ENCODE data around the gene TYMS. TPM values are rescaled to one million over a fixed set of nuclear protein-coding genes. Genes with fewer than 3 reads are reported as not detected.
A peak's percentile ranks its signal among the peaks of the same experiment; 100 is the strongest.

Gene TYMS
- total and polyA plus RNA-seq, 2 donors from 2014 or later: 6.0 to 10.2 TPM

DNA sequence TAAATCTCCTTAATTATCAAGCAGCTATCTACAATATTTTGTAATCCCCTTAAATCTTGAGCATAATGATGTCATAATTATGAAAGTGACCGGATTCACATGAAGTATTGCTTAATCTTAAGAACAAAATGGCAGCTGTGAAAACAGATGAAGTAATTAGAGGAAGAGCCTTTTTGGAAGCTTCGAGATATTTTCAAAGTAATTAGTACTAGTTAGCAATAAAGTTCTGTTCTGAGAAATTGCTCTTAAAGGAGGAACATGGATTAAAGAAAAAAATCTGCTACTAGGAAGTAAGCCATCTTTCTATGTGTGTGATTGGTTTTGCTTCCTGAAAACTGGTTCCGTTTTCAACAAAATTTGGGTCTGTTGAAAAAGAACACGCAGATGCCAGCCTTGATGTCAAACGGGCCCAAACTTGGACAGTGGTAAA lies 42.3 kb upstream of the TYMS start:
- no peak overlapping the region for H3K27ac ChIP-seq (ENCODE audit: low read depth in 2 of 2, low read length in 2 of 2)
- intact Hi-C loops (cut with DNase I): no loop called here
- DNase-seq (no peak), FAIRE-seq (no peak)
- H3K27me3 ChIP-seq (ENCODE audit: control insufficient read depth, insufficient read depth, low read length): no peaks in the 10 kb centered on the region
- H3K9me3 ChIP-seq (ENCODE audit: control insufficient read depth in 2 of 3, insufficient read depth in 1 of 3, low read length in 3 of 3): no peaks in the 10 kb centered on the region
- H3K9ac ChIP-seq (ENCODE audit: low read length in 3 of 3): no peak overlapping the region
- no peaks in the 10 kb centered on the region for H3K36me3 ChIP-seq (ENCODE audit: control insufficient read depth in 2 of 3, insufficient read depth in 3 of 3, low read length in 3 of 3)
- TF ChIP-seq, protein P1, sequence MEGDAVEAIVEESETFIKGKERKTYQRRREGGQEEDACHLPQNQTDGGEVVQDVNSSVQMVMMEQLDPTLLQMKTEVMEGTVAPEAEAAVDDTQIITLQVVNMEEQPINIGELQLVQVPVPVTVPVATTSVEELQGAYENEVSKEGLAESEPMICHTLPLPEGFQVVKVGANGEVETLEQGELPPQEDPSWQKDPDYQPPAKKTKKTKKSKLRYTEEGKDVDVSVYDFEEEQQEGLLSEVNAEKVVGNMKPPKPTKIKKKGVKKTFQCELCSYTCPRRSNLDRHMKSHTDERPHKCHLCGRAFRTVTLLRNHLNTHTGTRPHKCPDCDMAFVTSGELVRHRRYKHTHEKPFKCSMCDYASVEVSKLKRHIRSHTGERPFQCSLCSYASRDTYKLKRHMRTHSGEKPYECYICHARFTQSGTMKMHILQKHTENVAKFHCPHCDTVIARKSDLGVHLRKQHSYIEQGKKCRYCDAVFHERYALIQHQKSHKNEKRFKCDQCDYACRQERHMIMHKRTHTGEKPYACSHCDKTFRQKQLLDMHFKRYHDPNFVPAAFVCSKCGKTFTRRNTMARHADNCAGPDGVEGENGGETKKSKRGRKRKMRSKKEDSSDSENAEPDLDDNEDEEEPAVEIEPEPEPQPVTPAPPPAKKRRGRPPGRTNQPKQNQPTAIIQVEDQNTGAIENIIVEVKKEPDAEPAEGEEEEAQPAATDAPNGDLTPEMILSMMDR (IDR thresholded peaks at IDR 0.05; ENCODE audit: borderline replicate concordance, extremely low read depth, insufficient read depth): no peak
- no peak overlapping the region for H3K4me3 ChIP-seq (ENCODE audit: low read length in 3 of 3)
- H3K4me1 ChIP-seq (ENCODE audit: control insufficient read depth in 2 of 3, insufficient read depth in 2 of 3, low read depth in 1 of 3, low read length in 3 of 3): no peaks in the 10 kb centered on the region

GRCh38 chr18:615773-616172 lies 41.7 kb upstream of the TYMS start:
- H3K27ac ChIP-seq (ENCODE audit: low read depth in 2 of 2, low read length in 2 of 2): no peak overlapping the region
- no peaks in the 10 kb centered on the region for H3K27me3 ChIP-seq (ENCODE audit: control insufficient read depth, insufficient read depth, low read length)
- no peaks in the 10 kb centered on the region for H3K4me1 ChIP-seq (ENCODE audit: control insufficient read depth in 2 of 3, insufficient read depth in 2 of 3, low read depth in 1 of 3, low read length in 3 of 3)
- FAIRE-seq (no peak), DNase-seq (no peak)
- H3K4me3 ChIP-seq (ENCODE audit: low read length in 3 of 3): no peak overlapping the region
- H3K9ac ChIP-seq (ENCODE audit: low read length in 3 of 3): no peak overlapping the region
- TF ChIP-seq, protein P1 (IDR thresholded peaks at IDR 0.05; ENCODE audit: borderline replicate concordance, extremely low read depth, insufficient read depth): no peak
- no peaks in the 10 kb centered on the region for H3K9me3 ChIP-seq (ENCODE audit: control insufficient read depth in 2 of 3, insufficient read depth in 1 of 3, low read length in 3 of 3)
- intact Hi-C loops (cut with DNase I): no loop called here
- H3K36me3 ChIP-seq (ENCODE audit: control insufficient read depth in 2 of 3, insufficient read depth in 3 of 3, low read length in 3 of 3): no peaks in the 10 kb centered on the region

DNA sequence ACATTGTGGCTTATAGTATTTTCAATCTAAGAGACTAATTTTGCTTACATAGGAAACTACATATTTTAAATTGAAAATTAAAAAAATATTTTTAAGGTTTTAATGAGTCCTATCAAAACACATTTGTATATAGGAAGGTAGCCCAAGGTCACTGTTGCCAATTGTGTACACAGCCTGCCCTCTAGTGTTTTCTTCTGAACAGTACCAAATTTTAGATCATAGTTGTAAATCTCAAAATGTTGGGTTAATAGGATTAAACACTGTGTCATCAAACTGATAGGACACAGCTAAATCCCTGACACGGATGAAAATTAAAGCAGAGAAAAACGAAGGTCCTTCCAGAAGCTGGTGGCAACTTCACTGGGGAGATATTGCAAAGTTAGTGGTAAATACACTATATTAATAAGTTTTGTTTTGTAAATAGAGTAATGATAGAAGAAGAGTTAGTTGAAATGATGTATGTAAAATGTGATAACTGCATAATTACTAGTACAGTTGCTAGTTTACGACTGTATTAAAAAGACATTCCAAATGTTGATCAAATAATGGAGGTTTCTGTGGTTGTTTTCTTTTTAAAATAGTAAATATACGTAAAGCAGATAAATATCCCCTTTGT lies 41.0 kb upstream of the TYMS start:
- TF ChIP-seq, protein P1 (IDR thresholded peaks at IDR 0.05; ENCODE audit: borderline replicate concordance, extremely low read depth, insufficient read depth): peak; percentile 49
- Histone ChIP-seq H3K36me3 (ENCODE audit: control insufficient read depth in 2 of 3, insufficient read depth in 3 of 3, low read length in 3 of 3) (no peaks in the 10 kb centered on the region), H3K27ac (ENCODE audit: low read depth in 2 of 2, low read length in 2 of 2) (no peak overlapping the region), H3K27me3 (ENCODE audit: control insufficient read depth, insufficient read depth, low read length) (no peaks in the 10 kb centered on the region), H3K9ac (ENCODE audit: low read length in 3 of 3) (no peak overlapping the region), H3K4me1 (ENCODE audit: control insufficient read depth in 2 of 3, insufficient read depth in 2 of 3, low read depth in 1 of 3, low read length in 3 of 3) (no peaks in the 10 kb centered on the region), H3K9me3 (ENCODE audit: control insufficient read depth in 2 of 3, insufficient read depth in 1 of 3, low read length in 3 of 3) (no peaks in the 10 kb centered on the region), H3K4me3 (ENCODE audit: low read length in 3 of 3) (no peak overlapping the region)
- DNase-seq (peak in 2 of 5 donors; percentile 48 to 67), FAIRE-seq (peak; percentile 98)
- intact Hi-C loops (cut with DNase I): no loop called here

Measured in kidney (tissue), 14 donors.